GM10248 (cell line): ENCODE data around the gene NUTM1.

Experiments
- CTCF ChIA-PET: fragments of 300-600 bp; sonication (Branson Sonifier 250); formaldehyde crosslinking; extraction: SDS; loops from one replicate; lab custom pipeline; 2021; ENCODE audit warnings: antibody characterized with exemption; lab: Yijun Ruan, JAX
- POLR2A ChIA-PET: fragments of 350-650 bp; sonication (Branson Sonifier 250); formaldehyde crosslinking; extraction: SDS; loops from one replicate; lab custom pipeline; 2020; ENCODE audit warnings: antibody characterized with exemption; lab: Yijun Ruan, JAX
- DNase-seq: peaks from one replicate; pipeline ENCODE4 v3.0.0; 2012; ENCODE audit errors: extremely low spot score
- CTCF ChIP-seq: IDR thresholded peaks from 2 replicates; pipeline ENCODE4 v1.5.1; 2012; ENCODE audit warnings: mild to moderate bottlenecking, low read depth; ENCODE audit errors: extremely low read depth, missing control alignments, control extremely low read depth

NUTM1 gene

GRCh38 chr15:34365836-34366235 is 22.7 kb downstream of the NUTM1 start:
- POLR2A ChIA-PET = interaction anchor here (0.8 kb wide), 2 partner anchors 32 to 47 kb away, joined by 3 to 4 read pairs; no protein-coding TSS in a partner anchor
- CTCF ChIA-PET = interaction anchor here (0.8 to 5.4 kb wide), 10 partner anchors 10 to 305 kb away, joined by 3 to 69 read pairs (median 16); partner anchors contain the start of genes NOP10, NUTM1 and SLC12A6
- no peak for DNase-seq
- no peak for TF ChIP-seq CTCF

- ChIA-PET POLR2A (interaction anchor here (0.8 to 1.3 kb wide), 3 partner anchors 32 to 48 kb away, joined by 3 to 5 read pairs (median 4); no protein-coding TSS in a partner anchor), CTCF (interaction anchor here (0.7 to 5.4 kb wide), 27 partner anchors 10 to 305 kb away, joined by 3 to 69 read pairs (median 5); partner anchors contain the start of genes GOLGA8B, NOP10, NUTM1 and SLC12A6)
- TF ChIP-seq CTCF = no peak
- peak; percentile 59 for DNase-seq
These were observed 23.4 kb downstream of the NUTM1 start for GRCh38 chr15:34366271-34367065.

DNA sequence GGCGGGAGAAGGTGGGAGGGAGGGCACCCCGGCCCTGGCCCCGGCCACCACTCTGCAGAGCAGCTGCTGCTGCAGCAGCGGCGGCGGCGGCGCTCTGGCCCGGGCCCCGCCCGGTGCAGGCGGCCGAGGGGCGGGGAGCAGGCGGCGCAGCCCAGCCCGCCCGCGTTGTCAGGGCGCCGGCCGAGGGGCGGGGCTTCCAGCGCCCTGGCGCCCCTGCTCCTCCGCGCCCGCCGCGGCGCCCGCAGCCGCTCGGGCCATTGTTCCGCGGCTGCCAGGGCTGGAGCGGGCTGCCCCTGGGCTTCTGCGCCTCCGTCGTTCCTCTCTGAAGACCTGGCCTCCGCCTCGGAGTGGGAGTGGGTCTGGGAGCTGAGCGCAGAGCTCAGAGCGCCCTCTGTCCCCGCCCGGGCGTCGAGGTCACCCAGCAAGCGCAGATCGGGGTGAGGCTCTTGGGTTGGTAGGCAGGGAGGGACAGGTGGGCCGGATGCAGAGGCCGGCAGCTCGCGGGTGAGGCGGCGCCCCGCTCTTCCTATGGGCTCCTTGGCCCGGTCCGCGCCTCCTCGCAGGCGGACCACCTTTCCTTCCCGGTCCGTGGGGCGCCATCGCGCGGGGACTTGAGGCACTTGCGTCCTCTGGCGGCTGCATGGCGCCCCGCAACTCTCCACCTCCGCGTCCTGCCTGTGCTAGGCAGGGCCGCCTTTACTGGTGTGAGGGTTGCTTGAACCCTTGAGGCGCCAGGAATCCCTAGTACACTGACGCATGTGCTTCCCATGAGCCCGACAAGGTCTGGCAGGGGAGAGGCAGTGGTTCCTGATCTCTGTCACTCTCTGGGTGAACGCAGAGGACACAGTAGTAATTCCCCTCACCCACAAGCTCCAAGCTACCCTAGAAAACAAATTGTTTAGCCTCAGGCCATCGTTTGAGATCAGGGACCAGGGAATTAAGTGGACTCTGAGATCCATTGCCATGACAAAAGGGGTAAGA is 24.3 kb downstream of the NUTM1 start, which contains the start of gene LPCAT4:
LPCAT4 (minus strand) TSS at position 96 of the 981 bp plus-strand sequence. CDS start 96 bp downstream, outside the sequence.
- CTCF ChIA-PET = interaction anchor here (0.5 to 5.4 kb wide), 34 partner anchors 9 to 331 kb away, joined by 3 to 69 read pairs (median 4); partner anchors contain the start of genes GOLGA8B, NOP10, NUTM1 and SLC12A6
- DNase-seq = peak; percentile 95
- POLR2A ChIA-PET = interaction anchor here (0.7 to 1.3 kb wide), 2 partner anchors 39 to 329 kb away, joined by 4 to 5 read pairs; partner anchors contain the start of gene AVEN
- TF ChIP-seq CTCF = peak; percentile 97

DNA sequence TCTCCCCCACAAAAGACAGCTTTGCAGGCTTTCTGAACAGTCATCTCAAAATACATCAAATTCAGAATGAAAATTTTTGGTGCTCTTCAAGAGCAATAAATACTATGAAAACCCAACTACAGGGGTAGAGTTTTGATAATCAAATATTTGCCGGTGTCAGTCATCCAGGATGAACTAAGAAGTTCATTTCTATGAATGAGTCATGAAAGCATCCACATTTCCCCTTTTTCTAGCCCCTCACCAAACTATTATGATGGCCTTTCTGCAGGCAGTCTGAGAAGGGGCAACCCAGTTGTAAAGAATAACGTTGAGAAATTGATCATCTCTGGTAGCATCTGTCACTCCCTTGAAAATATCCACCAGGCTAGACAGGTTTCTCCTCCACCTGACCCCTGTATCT is 27.0 kb downstream of the NUTM1 start:
- POLR2A ChIA-PET = no interaction called here
- CTCF ChIA-PET = interaction anchor here (5.4 kb wide), 1 partner anchor 128 kb away, joined by 28 read pairs; no protein-coding TSS in a partner anchor
- DNase-seq = no peak
- no peak for TF ChIP-seq CTCF

GRCh38 chr15:34370643-34371042 is 27.5 kb downstream of the NUTM1 start:
- CTCF ChIA-PET = no interaction called here
- POLR2A ChIA-PET = no interaction called here
- TF ChIP-seq CTCF = no peak
- DNase-seq = no peak
